Panc1 (cell line): ENCODE measurements around the gene TMPRSS2.

Source experiments
- TF ChIP-seq, protein P1 (sequence below): fragments of 450-650 bp; IDR thresholded peaks from 2 replicates; pipeline ENCODE4 v1.5.1; 2017; ENCODE audit warnings: mild to moderate bottlenecking
- TF ChIP-seq, protein P2 (sequence below), 2 experiments: IDR thresholded peaks; 2 replicates each; pipeline ENCODE4 v1.6.1; 2011 to 2012; ENCODE audit warnings: low read depth in 2 of 2, control low read depth in 1 of 2, low read length in 1 of 2, mild to moderate bottlenecking in 1 of 2, moderate library complexity in 1 of 2; ENCODE audit not compliant: insufficient read depth in 1 of 2

- TF ChIP-seq, protein P1, sequence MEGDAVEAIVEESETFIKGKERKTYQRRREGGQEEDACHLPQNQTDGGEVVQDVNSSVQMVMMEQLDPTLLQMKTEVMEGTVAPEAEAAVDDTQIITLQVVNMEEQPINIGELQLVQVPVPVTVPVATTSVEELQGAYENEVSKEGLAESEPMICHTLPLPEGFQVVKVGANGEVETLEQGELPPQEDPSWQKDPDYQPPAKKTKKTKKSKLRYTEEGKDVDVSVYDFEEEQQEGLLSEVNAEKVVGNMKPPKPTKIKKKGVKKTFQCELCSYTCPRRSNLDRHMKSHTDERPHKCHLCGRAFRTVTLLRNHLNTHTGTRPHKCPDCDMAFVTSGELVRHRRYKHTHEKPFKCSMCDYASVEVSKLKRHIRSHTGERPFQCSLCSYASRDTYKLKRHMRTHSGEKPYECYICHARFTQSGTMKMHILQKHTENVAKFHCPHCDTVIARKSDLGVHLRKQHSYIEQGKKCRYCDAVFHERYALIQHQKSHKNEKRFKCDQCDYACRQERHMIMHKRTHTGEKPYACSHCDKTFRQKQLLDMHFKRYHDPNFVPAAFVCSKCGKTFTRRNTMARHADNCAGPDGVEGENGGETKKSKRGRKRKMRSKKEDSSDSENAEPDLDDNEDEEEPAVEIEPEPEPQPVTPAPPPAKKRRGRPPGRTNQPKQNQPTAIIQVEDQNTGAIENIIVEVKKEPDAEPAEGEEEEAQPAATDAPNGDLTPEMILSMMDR, result no peak
- TF ChIP-seq, protein P2, sequence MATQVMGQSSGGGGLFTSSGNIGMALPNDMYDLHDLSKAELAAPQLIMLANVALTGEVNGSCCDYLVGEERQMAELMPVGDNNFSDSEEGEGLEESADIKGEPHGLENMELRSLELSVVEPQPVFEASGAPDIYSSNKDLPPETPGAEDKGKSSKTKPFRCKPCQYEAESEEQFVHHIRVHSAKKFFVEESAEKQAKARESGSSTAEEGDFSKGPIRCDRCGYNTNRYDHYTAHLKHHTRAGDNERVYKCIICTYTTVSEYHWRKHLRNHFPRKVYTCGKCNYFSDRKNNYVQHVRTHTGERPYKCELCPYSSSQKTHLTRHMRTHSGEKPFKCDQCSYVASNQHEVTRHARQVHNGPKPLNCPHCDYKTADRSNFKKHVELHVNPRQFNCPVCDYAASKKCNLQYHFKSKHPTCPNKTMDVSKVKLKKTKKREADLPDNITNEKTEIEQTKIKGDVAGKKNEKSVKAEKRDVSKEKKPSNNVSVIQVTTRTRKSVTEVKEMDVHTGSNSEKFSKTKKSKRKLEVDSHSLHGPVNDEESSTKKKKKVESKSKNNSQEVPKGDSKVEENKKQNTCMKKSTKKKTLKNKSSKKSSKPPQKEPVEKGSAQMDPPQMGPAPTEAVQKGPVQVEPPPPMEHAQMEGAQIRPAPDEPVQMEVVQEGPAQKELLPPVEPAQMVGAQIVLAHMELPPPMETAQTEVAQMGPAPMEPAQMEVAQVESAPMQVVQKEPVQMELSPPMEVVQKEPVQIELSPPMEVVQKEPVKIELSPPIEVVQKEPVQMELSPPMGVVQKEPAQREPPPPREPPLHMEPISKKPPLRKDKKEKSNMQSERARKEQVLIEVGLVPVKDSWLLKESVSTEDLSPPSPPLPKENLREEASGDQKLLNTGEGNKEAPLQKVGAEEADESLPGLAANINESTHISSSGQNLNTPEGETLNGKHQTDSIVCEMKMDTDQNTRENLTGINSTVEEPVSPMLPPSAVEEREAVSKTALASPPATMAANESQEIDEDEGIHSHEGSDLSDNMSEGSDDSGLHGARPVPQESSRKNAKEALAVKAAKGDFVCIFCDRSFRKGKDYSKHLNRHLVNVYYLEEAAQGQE (IDR thresholded peaks at IDR 0.05; ENCODE audit: insufficient read depth in 1 of 2, low read depth in 2 of 2, low read length in 1 of 2), result no peak
Measured at GRCh38 chr21:41478319-41479177, 29.4 kb downstream of the TMPRSS2 start.
